Mesothelial cell of epicardium (in vitro differentiated cells): ENCODE measurements around the gene FNBP1L. TPM values are rescaled to one million over a fixed set of nuclear protein-coding genes. Genes with fewer than 3 reads are reported as not detected.

Experiments used
- DNase-seq, 2 experiments: peaks; one replicate each; pipeline ENCODE4 v3.0.0; 2021; ENCODE audit warnings: low spot score in 2 of 2; ENCODE audit not compliant: unreplicated experiment in 2 of 2
- H3K27ac Mint-ChIP-seq: 2 replicates; pipeline ENCODE4 v1.8.0; 2021; ENCODE audit warnings: mixed read lengths
- H3K27me3 Mint-ChIP-seq: 2 replicates; pipeline ENCODE4 v1.8.0; 2021; ENCODE audit warnings: low read depth, mixed read lengths
- H3K36me3 Mint-ChIP-seq: 2 replicates; pipeline ENCODE4 v1.8.0; 2021; ENCODE audit warnings: mixed read lengths
- H3K4me1 Mint-ChIP-seq: 2 replicates; pipeline ENCODE4 v1.8.0; 2021; ENCODE audit warnings: mixed read lengths
- H3K4me3 Mint-ChIP-seq: 2 replicates; pipeline ENCODE4 v1.8.0; 2021; ENCODE audit warnings: mild to moderate bottlenecking, moderate library complexity, mixed read lengths
- H3K9me3 Mint-ChIP-seq: 2 replicates; pipeline ENCODE4 v1.8.0; 2021; ENCODE audit warnings: mixed read lengths
- CTCF ChIP-seq: fragments of 200-600 bp; sonication (generic); IDR thresholded peaks from one replicate; pipeline ENCODE4 v1.5.0; 2021; ENCODE audit warnings: antibody characterized with exemption; ENCODE audit not compliant: unreplicated experiment
- total RNA-seq: library from RNA; stranded (reverse); gene quantifications from 3 replicates; pipeline ENCODE4 v1.2.1, GENCODE V29; 2021

The FNBP1L gene
- total RNA-seq, 1 donor from 2014 or later = 73.7 TPM

- TF ChIP-seq CTCF = no peak
- Mint-ChIP-seq H3K4me3 (no peak overlapping the region), H3K27ac (no peak overlapping the region), H3K27me3 (no peaks in the 10 kb centered on the region), H3K9me3 (peaks cover 21% of the 10 kb centered on the region), H3K36me3 (peaks cover 22% of the 10 kb centered on the region), H3K4me1 (peaks cover 14% of the 10 kb centered on the region)
- no peak for DNase-seq
Observed at GRCh38 chr1:93483200-93483599, 35.3 kb downstream of the FNBP1L start.

- Mint-ChIP-seq H3K27ac (no peak overlapping the region), H3K4me1 (peaks cover 14% of the 10 kb centered on the region), H3K27me3 (no peaks in the 10 kb centered on the region), H3K9me3 (peaks cover 17% of the 10 kb centered on the region), H3K4me3 (no peak overlapping the region), H3K36me3 (peaks cover 18% of the 10 kb centered on the region)
- no peak for DNase-seq
- TF ChIP-seq CTCF = no peak
Observed at GRCh38 chr1:93483606-93484005, 35.7 kb downstream of the FNBP1L start.

GRCh38 chr1:93488207-93488606, 40.3 kb downstream of the FNBP1L start:
- no peak for TF ChIP-seq CTCF
- Mint-ChIP-seq H3K36me3 (no peaks in the 10 kb centered on the region), H3K4me3 (no peak overlapping the region), H3K27ac (no peak overlapping the region), H3K9me3 (no peaks in the 10 kb centered on the region), H3K27me3 (no peaks in the 10 kb centered on the region), H3K4me1 (peaks cover 24% of the 10 kb centered on the region)
- DNase-seq = no peak

- H3K9me3 Mint-ChIP-seq = no peaks in the 10 kb centered on the region
- peaks cover 2% of the 10 kb centered on the region for H3K36me3 Mint-ChIP-seq
- DNase-seq = no peak
- H3K4me3 Mint-ChIP-seq = no peak overlapping the region
- no peak for TF ChIP-seq CTCF
- peaks cover 32% of the 10 kb centered on the region for H3K4me1 Mint-ChIP-seq
- no peak overlapping the region for H3K27ac Mint-ChIP-seq
- no peaks in the 10 kb centered on the region for H3K27me3 Mint-ChIP-seq
Observed at GRCh38 chr1:93489756-93490155, 41.8 kb downstream of the FNBP1L start.

- TF ChIP-seq CTCF = no peak
- no peak overlapping the region for H3K27ac Mint-ChIP-seq
- H3K4me3 Mint-ChIP-seq = no peak overlapping the region
- peaks cover 36% of the 10 kb centered on the region for H3K4me1 Mint-ChIP-seq
- no peak for DNase-seq
- no peaks in the 10 kb centered on the region for H3K27me3 Mint-ChIP-seq
- no peaks in the 10 kb centered on the region for H3K9me3 Mint-ChIP-seq
- H3K36me3 Mint-ChIP-seq = peaks cover 2% of the 10 kb centered on the region
Observed at GRCh38 chr1:93490357-93490756, 42.4 kb downstream of the FNBP1L start.

GRCh38 chr1:93495911-93496310, 48.0 kb downstream of the FNBP1L start:
- Mint-ChIP-seq H3K27ac (no peak overlapping the region), H3K36me3 (peaks cover 2% of the 10 kb centered on the region), H3K4me3 (no peak overlapping the region)

More at GRCh38 chr1:93495911-93496310, 48.0 kb downstream of the FNBP1L start:
- peaks cover 25% of the 10 kb centered on the region for H3K4me1 Mint-ChIP-seq
- no peaks in the 10 kb centered on the region for H3K9me3 Mint-ChIP-seq
- no peak for DNase-seq
- TF ChIP-seq CTCF = no peak
- H3K27me3 Mint-ChIP-seq = no peaks in the 10 kb centered on the region
